OCI-LY1 (cell line): ENCODE data around the gene CSF2.

ENCODE experiments used
- H2AFZ ChIP-seq: fragments of 200-600 bp; sonication (generic), shearing (Covaris generic); 2 replicates; pipeline ENCODE4 v1.6.0; 2014; ENCODE audit warnings: antibody characterized with exemption, mild to moderate bottlenecking, low read length
- H3F3A ChIP-seq: fragments of 200-600 bp; sonication (generic), shearing (Covaris generic); 2 replicates; pipeline ENCODE4 v1.6.0; 2014; ENCODE audit warnings: mild to moderate bottlenecking, antibody characterized with exemption, low read length, moderate library complexity; ENCODE audit not compliant: insufficient read depth
- H3K27ac ChIP-seq: fragments of 200-600 bp; sonication (generic); 2 replicates; pipeline ENCODE4 v1.5.1; 2014; ENCODE audit warnings: low read length, mixed run types, mild to moderate bottlenecking, low read depth; ENCODE audit not compliant: poor library complexity, severe bottlenecking
- H3K27me3 ChIP-seq: fragments of 200-600 bp; sonication (generic); 2 replicates; pipeline ENCODE4 v1.6.0; 2014; ENCODE audit warnings: antibody characterized with exemption, mild to moderate bottlenecking, low read length, moderate library complexity; ENCODE audit not compliant: insufficient read depth
- H3K36me3 ChIP-seq: fragments of 200-600 bp; sonication (generic); 2 replicates; pipeline ENCODE4 v1.6.1; 2014; ENCODE audit warnings: mild to moderate bottlenecking, antibody characterized with exemption, low read length, moderate library complexity, mixed read lengths; ENCODE audit not compliant: insufficient read depth
- H3K4me1 ChIP-seq: fragments of 200-600 bp; sonication (generic); 2 replicates; pipeline ENCODE4 v1.5.1; 2014; ENCODE audit warnings: mild to moderate bottlenecking, low read length, moderate library complexity; ENCODE audit not compliant: insufficient read depth, severe bottlenecking
- H3K4me2 ChIP-seq: fragments of 200-600 bp; sonication (generic), shearing (Covaris generic); 2 replicates; pipeline ENCODE4 v1.6.1; 2014; ENCODE audit warnings: low read length
- H3K4me3 ChIP-seq: fragments of 200-600 bp; sonication (generic); 2 replicates; pipeline ENCODE4 v1.5.1; 2014; ENCODE audit warnings: low read length, low read depth, mild to moderate bottlenecking, mixed read lengths; ENCODE audit not compliant: poor library complexity, severe bottlenecking
- H3K79me2 ChIP-seq: fragments of 200-600 bp; shearing (Covaris generic); 2 replicates; pipeline ENCODE4 v1.6.1; 2016; ENCODE audit warnings: mixed run types, low read length, mixed read lengths; ENCODE audit not compliant: insufficient read depth
- H3K9ac ChIP-seq: fragments of 200-600 bp; sonication (generic), shearing (Covaris generic); 2 replicates; pipeline ENCODE4 v1.6.1; 2014; ENCODE audit warnings: mild to moderate bottlenecking, low read length, mixed read lengths
- H3K9me2 ChIP-seq: fragments of 200-600 bp; sonication (generic), shearing (Covaris generic); 2 replicates; pipeline ENCODE4 v1.6.1; 2014; ENCODE audit warnings: low read depth, mild to moderate bottlenecking, low read length, mixed read lengths
- H3K9me3 ChIP-seq: fragments of 200-600 bp; shearing (Covaris generic); 2 replicates; pipeline ENCODE4 v1.6.1; 2014; ENCODE audit warnings: low read length, mixed read lengths
- H4K20me1 ChIP-seq: fragments of 200-600 bp; sonication (generic), shearing (Covaris generic); 2 replicates; pipeline ENCODE4 v1.6.0; 2016; ENCODE audit warnings: mild to moderate bottlenecking, low read length; ENCODE audit not compliant: insufficient read depth
- EZH2 ChIP-seq: fragments of 200-600 bp; sonication (generic), shearing (Covaris generic); IDR thresholded peaks from 2 replicates; pipeline ENCODE4 v1.8.0; 2017; ENCODE audit warnings: borderline replicate concordance, mixed run types, mild to moderate bottlenecking, antibody characterized with exemption, low read length, moderate library complexity, mixed read lengths
- TF ChIP-seq, protein P1 (sequence below): fragments of 200-600 bp; sonication (generic), shearing (Covaris generic); IDR thresholded peaks from 2 replicates; pipeline ENCODE4 v1.5.1; 2017; ENCODE audit warnings: mild to moderate bottlenecking, antibody characterized with exemption, low read length, moderate library complexity, mixed read lengths

CSF2 gene

DNA sequence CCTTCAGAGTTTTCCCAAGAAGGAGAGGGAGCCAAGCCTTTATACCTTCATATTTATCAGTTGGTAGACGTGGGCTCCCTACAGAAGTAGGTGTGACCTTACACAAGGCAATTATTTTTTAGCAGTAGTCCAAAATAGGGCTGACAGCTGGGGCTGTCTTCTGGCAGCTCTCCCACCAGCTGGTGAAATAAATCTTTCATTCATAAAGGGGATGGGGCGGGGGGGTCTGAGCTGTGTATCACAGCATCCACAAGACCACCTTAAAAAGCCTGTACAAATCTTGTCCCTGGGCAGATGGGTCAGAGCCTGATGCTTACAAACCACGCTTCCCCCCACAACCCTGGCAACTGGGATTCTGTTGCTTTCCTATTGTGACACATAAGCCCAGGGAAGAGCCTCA is 19.7 kb downstream of the CSF2 start:
- Histone ChIP-seq H3K9me3 (no peaks in the 10 kb centered on the region), H3K79me2 (no peaks in the 10 kb centered on the region), H3F3A (no peaks in the 10 kb centered on the region), H3K27ac (no peak overlapping the region), H3K9me2 (no peaks in the 10 kb centered on the region), H2AFZ (no peak overlapping the region), H3K4me3 (no peak overlapping the region), H3K36me3 (no peaks in the 10 kb centered on the region), H4K20me1 (no peaks in the 10 kb centered on the region), H3K9ac (no peak overlapping the region), H3K4me1 (no peaks in the 10 kb centered on the region), H3K4me2 (no peak overlapping the region), H3K27me3 (no peaks in the 10 kb centered on the region; the same call in 1 of the 2 replicates)
- TF ChIP-seq EZH2 = no peak
- TF ChIP-seq, protein P1, sequence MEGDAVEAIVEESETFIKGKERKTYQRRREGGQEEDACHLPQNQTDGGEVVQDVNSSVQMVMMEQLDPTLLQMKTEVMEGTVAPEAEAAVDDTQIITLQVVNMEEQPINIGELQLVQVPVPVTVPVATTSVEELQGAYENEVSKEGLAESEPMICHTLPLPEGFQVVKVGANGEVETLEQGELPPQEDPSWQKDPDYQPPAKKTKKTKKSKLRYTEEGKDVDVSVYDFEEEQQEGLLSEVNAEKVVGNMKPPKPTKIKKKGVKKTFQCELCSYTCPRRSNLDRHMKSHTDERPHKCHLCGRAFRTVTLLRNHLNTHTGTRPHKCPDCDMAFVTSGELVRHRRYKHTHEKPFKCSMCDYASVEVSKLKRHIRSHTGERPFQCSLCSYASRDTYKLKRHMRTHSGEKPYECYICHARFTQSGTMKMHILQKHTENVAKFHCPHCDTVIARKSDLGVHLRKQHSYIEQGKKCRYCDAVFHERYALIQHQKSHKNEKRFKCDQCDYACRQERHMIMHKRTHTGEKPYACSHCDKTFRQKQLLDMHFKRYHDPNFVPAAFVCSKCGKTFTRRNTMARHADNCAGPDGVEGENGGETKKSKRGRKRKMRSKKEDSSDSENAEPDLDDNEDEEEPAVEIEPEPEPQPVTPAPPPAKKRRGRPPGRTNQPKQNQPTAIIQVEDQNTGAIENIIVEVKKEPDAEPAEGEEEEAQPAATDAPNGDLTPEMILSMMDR = no peak

DNA sequence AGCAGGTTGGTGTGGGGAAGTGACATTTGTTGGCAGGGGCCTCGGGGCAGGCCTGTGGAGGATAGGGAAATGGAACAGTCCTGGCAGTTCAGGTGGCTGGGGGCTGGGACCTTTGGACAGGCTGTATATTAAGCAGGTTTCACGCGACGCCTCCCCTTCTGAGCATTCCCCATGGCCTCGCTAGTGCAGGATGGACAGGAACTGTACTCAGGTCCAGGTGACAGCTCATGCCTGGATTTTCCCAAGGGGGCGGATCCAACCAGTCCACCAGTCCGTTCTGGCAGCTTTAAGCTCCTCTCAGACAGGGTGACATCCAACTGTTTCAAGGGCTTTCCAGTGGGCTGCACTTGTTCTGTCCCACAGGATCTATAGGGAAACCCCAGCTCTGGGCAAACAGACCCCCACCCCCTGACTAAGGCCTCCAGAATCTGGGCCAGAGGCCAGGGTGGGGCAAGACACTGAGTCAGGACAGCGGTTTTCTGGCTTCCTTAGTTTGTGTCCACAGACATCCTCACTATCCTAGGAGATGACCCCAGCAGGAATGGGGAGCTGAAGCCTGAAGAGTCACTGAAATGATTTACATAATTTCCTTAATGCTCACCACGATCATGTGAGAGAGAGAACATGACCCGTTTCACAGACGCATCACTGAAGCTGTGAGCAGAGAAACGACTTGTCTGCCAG is 20.9 kb downstream of the CSF2 start:
- H3K4me1 ChIP-seq = no peaks in the 10 kb centered on the region
- no peak overlapping the region for H3K4me2 ChIP-seq
- no peak overlapping the region for H3K27ac ChIP-seq

DNA sequence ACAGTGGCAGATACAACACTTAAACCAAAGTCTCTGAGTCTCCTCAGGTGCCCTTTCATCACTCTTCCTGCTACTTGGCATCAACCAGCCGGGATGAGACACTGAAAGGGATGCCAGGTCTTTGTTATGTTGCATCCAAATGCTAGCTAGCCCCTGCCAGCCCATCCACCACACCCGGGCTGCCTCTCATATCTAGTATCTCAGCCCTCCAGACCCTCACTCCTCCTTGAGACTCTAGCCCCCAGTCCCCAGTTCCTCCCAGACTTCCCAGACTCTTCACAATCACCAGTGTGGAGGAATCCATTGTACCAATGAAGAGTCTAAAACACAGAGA is 21.5 kb downstream of the CSF2 start:
- H3K27ac ChIP-seq = no peak overlapping the region
- no peak overlapping the region for H2AFZ ChIP-seq
- H3K4me3 ChIP-seq = no peak overlapping the region
- H3K9me2 ChIP-seq = no peaks in the 10 kb centered on the region
- H3K9me3 ChIP-seq = no peaks in the 10 kb centered on the region
- no peaks in the 10 kb centered on the region for H3K36me3 ChIP-seq
- H4K20me1 ChIP-seq = no peaks in the 10 kb centered on the region
- H3K4me1 ChIP-seq = no peaks in the 10 kb centered on the region
- TF ChIP-seq, protein P1 = no peak
- TF ChIP-seq EZH2 = no peak
- H3K27me3 ChIP-seq = no peaks in the 10 kb centered on the region; the same call in 1 of the 2 replicates
- no peak overlapping the region for H3K4me2 ChIP-seq
- H3K9ac ChIP-seq = no peak overlapping the region
- no peaks in the 10 kb centered on the region for H3F3A ChIP-seq
- H3K79me2 ChIP-seq = no peaks in the 10 kb centered on the region

More for the DNA sequence above, 20.9 kb downstream of the CSF2 start:
- H3K4me3 ChIP-seq = no peak overlapping the region
- no peaks in the 10 kb centered on the region for H3F3A ChIP-seq
- H4K20me1 ChIP-seq = no peaks in the 10 kb centered on the region
- no peak overlapping the region for H3K9ac ChIP-seq
- H3K36me3 ChIP-seq = no peaks in the 10 kb centered on the region
- no peak overlapping the region for H2AFZ ChIP-seq
- TF ChIP-seq, protein P1 = no peak
- no peak for TF ChIP-seq EZH2
- no peaks in the 10 kb centered on the region for H3K9me3 ChIP-seq
- H3K9me2 ChIP-seq = no peaks in the 10 kb centered on the region
- H3K27me3 ChIP-seq = no peaks in the 10 kb centered on the region; the same call in 1 of the 2 replicates
- H3K79me2 ChIP-seq = no peaks in the 10 kb centered on the region
